ENCODE results near the gene AWAT2. TPM values are rescaled to one million over a fixed set of nuclear protein-coding genes. Genes with fewer than 3 reads are reported as not detected.
A peak's percentile ranks its signal among the peaks of the same experiment; 100 is the strongest.
"Not testable (repeated sequence)": the region's sequence is repeated elsewhere in the genome, so short reads cannot be mapped to it uniquely, and the experiment has no call there.

AWAT2 gene
- total and polyA plus RNA-seq, 4 donors: not detected

DNA sequence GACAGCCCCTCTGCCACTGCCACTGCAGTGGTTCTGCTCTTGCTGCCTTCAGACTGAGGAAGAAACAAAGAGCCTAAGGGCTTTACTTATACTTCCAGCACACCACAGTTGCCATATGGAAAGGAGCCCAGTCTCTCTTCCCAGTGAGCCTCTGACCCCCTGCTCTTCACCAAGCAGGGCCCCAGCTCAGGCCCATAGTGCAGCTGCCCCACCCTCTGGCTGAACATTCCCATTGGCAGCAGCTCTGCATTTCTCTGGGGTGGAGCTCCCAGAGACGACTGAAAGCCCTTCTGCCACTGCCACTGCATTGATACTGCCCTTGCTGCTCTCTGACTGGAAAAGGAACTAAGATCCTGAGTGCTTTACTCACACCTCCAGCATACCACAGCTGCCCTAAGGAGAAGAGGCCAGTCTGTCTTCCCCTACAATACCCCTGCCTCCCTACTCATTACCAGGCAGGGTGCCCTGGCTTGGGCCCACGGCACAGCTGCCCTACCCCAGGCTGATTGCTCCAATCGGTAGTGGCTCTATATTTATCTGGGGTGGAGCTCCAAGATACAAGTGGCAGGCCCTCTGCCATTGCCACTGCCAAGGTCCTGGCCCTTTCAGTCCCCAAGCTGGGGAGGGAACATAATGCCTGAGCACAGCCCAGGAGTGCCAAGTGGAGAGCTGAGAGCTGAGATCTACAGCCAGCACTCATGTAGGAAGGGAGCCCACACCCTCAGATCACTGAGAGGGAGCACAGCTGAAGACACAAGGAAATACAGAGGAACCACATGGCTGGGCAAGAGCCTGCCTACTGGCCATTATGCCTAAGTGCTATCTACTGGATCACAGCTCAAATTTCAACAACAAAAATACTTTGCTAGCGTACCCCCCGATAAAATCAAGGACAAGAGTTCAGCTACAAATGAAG is 36.0 kb downstream of the AWAT2 start:
- Histone ChIP-seq H3K4me1 (ENCODE audit: control insufficient read depth in 1 of 2, insufficient read depth in 2 of 2, low read length in 2 of 2) (no peaks in the 10 kb centered on the region), H3K27me3 (ENCODE audit: control insufficient read depth in 1 of 2, insufficient read depth in 2 of 2, low read length in 1 of 2) (no peaks in the 10 kb centered on the region), H3K36me3 (ENCODE audit: control insufficient read depth in 1 of 2, insufficient read depth in 2 of 2, low read length in 1 of 2) (no peaks in the 10 kb centered on the region), H3K4me3 (ENCODE audit: low read length in 2 of 2) (no peak overlapping the region), H3K9me3 (ENCODE audit: control insufficient read depth, low read length) (no peaks in the 10 kb centered on the region), H3K27ac (ENCODE audit: low read depth in 1 of 2, low read length in 2 of 2) (no peak overlapping the region)
- intact Hi-C loops (cut with DNase I): no loop called here
- WGBS, 2 donors: 37 to 44% methylated on average over 5 of the region's 5 CpGs
- DNase-seq (no peak), ATAC-seq (ENCODE audit: low FRiP score) (peak; percentile 41)

DNA sequence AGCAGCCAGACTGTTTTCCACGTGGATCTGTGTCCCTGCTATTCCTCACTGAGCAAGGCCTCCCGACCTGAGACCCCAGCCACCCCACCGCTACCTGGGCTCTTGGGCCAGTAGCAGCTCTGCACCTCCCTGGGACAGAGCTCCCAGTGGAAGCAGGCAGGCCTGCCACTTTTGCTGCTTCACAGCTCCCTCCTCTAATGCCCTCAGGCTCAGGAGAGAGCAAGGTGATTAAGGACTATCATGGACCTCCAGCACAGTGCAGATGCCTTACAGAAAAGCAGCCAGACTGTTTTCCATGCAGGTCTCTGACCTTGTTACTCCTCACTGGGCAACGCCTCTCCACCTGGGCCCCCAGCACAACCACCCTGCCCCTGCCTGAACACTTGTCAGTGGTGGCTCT is 37.0 kb downstream of the AWAT2 start:
- intact Hi-C loops (cut with DNase I): no loop called here
- WGBS, 2 donors: 41 to 83% methylated on average over 4 of the region's 4 CpGs
- H3K36me3 ChIP-seq (ENCODE audit: control insufficient read depth in 1 of 2, insufficient read depth in 2 of 2, low read length in 1 of 2): no peaks in the 10 kb centered on the region
- DNase-seq: no peak
- H3K27me3 ChIP-seq (ENCODE audit: control insufficient read depth in 1 of 2, insufficient read depth in 2 of 2, low read length in 1 of 2): no peaks in the 10 kb centered on the region
- ATAC-seq (ENCODE audit: low FRiP score): no peak
- no peak overlapping the region for H3K4me3 ChIP-seq (ENCODE audit: low read length in 2 of 2)
- no peak overlapping the region for H3K27ac ChIP-seq (ENCODE audit: low read depth in 1 of 2, low read length in 2 of 2)
- H3K4me1 ChIP-seq (ENCODE audit: control insufficient read depth in 1 of 2, insufficient read depth in 2 of 2, low read length in 2 of 2): no peaks in the 10 kb centered on the region
- no peaks in the 10 kb centered on the region for H3K9me3 ChIP-seq (ENCODE audit: control insufficient read depth, low read length)

DNA sequence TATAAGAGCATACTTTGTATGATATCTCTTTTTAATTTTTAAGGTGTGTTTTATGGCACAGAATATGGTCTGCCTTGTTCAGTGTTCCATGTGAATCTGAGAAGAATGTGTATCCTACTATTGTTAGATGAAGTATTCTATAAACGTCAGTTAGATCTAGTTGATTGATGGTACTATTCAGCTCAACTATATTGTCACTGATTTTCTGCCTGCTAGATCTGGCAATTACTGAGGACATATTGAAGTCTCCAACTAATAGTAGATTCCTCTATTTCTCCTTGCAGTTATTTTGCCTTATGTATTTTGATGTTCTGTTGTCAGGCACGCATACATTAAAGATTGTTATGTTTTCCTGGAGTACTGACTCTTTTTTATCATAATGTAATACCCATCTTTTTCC is 39.8 kb downstream of the AWAT2 start:
- Histone ChIP-seq H3K4me3 (ENCODE audit: low read length in 2 of 2) (no peak overlapping the region), H3K36me3 (ENCODE audit: control insufficient read depth in 1 of 2, insufficient read depth in 2 of 2, low read length in 1 of 2) (no peaks in the 10 kb centered on the region), H3K4me1 (ENCODE audit: control insufficient read depth in 1 of 2, insufficient read depth in 2 of 2, low read length in 2 of 2) (no peaks in the 10 kb centered on the region), H3K9me3 (ENCODE audit: control insufficient read depth, low read length) (no peaks in the 10 kb centered on the region), H3K27me3 (ENCODE audit: control insufficient read depth in 1 of 2, insufficient read depth in 2 of 2, low read length in 1 of 2) (no peaks in the 10 kb centered on the region), H3K27ac (ENCODE audit: low read depth in 1 of 2, low read length in 2 of 2) (no peak overlapping the region)
- 62 to 82% methylated on average over 2 of the region's 2 CpGs for WGBS, 2 donors
- no peak for ATAC-seq (ENCODE audit: low FRiP score)
- intact Hi-C loops (cut with DNase I): no loop called here
- no peak for DNase-seq

DNA sequence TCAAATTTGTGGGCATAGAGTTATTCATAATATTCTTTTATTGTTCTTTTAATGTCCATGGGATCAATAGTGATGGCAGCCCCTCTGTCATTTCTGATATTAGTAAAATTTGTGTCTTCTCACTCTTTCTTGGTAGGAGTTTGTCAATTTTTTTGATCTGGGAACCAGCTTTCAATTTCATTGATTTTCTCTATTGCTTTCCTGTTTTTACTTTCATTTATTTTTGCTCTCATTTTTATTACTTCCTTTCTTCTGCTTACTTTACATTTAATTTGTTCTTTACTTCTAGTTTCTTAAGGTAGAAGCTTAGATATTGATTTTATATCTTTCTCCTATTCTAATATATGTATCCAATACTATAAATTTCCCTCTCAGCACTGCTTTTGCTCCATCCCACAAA is 40.7 kb downstream of the AWAT2 start:
- no peak overlapping the region for H3K4me3 ChIP-seq (ENCODE audit: low read length in 2 of 2)
- H3K27ac ChIP-seq (ENCODE audit: low read depth in 1 of 2, low read length in 2 of 2): no peak overlapping the region
- no peaks in the 10 kb centered on the region for H3K4me1 ChIP-seq (ENCODE audit: control insufficient read depth in 1 of 2, insufficient read depth in 2 of 2, low read length in 2 of 2)
- H3K27me3 ChIP-seq (ENCODE audit: control insufficient read depth in 1 of 2, insufficient read depth in 2 of 2, low read length in 1 of 2): no peaks in the 10 kb centered on the region
- DNase-seq (no peak), ATAC-seq (ENCODE audit: low FRiP score) (no peak)
- no peaks in the 10 kb centered on the region for H3K9me3 ChIP-seq (ENCODE audit: control insufficient read depth, low read length)
- H3K36me3 ChIP-seq (ENCODE audit: control insufficient read depth in 1 of 2, insufficient read depth in 2 of 2, low read length in 1 of 2): no peaks in the 10 kb centered on the region
- intact Hi-C loops (cut with DNase I): no loop called here

DNA sequence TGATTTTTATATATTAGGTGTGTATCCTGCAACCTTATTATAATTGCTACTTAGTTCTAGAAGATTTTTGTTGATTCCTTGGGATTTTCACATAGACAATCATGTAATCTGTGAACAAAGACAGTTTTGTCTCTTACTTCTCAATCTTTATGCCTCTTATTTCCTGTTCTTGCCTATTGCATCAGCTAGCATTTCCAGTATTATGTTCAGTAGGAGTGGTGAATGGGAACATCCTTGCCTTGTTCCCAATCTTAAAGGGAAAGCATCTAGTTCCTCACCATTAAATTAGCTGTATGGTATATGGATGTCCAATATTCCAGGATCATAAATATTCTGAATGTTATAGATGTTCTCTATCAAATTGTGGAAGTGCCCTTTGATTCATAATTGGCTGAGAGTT is 41.8 kb downstream of the AWAT2 start:
- intact Hi-C loops (cut with DNase I): no loop called here
- H3K9me3 ChIP-seq (ENCODE audit: control insufficient read depth, low read length): no peaks in the 10 kb centered on the region
- no peak overlapping the region for H3K27ac ChIP-seq (ENCODE audit: low read depth in 1 of 2, low read length in 2 of 2)
- no peaks in the 10 kb centered on the region for H3K36me3 ChIP-seq (ENCODE audit: control insufficient read depth in 1 of 2, insufficient read depth in 2 of 2, low read length in 1 of 2)
- DNase-seq (no peak), ATAC-seq (ENCODE audit: low FRiP score) (no peak)
- H3K27me3 ChIP-seq (ENCODE audit: control insufficient read depth in 1 of 2, insufficient read depth in 2 of 2, low read length in 1 of 2): no peaks in the 10 kb centered on the region
- H3K4me1 ChIP-seq (ENCODE audit: control insufficient read depth in 1 of 2, insufficient read depth in 2 of 2, low read length in 2 of 2): no peaks in the 10 kb centered on the region
- no peak overlapping the region for H3K4me3 ChIP-seq (ENCODE audit: low read length in 2 of 2)

DNA sequence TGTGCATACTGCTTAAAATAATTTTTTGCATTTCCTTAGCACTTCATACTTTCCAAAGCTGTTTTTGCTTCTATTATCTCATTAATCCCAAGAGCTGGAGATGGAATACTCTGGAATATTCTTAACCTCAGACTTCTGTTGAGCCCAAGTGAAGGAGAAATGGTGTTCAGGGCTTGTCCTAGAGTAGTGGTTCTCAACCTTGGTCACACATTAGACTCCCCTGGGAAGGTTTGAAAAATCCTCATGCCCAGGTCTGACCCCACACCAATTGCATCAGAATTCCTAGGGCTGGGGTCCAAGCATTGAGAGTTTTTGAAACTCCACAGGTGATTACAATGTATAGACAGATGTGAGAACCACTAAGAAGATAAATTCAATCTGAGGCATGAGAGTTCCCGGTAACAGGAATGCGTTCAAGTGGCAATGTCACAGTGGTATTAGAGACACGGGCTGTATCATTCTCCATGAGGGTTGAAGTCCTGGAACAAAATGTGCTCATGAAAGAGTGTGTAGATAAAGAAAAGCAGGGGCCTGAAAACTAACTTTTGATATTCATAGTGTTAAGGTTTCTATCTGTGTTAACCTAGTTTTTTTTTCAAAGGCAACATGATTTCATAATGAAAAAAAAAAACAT is 47.9 kb downstream of the AWAT2 start:
- H3K27me3 ChIP-seq (ENCODE audit: control insufficient read depth in 1 of 2, insufficient read depth in 2 of 2, low read length in 1 of 2): no peaks in the 10 kb centered on the region
- intact Hi-C loops (cut with DNase I): no loop called here
- DNase-seq (no peak), ATAC-seq (ENCODE audit: low FRiP score) (no peak)
- H3K4me1 ChIP-seq (ENCODE audit: control insufficient read depth in 1 of 2, insufficient read depth in 2 of 2, low read length in 2 of 2): no peaks in the 10 kb centered on the region
- no peaks in the 10 kb centered on the region for H3K9me3 ChIP-seq (ENCODE audit: control insufficient read depth, low read length)
- no peak overlapping the region for H3K4me3 ChIP-seq (ENCODE audit: low read length in 2 of 2)
- no peak overlapping the region for H3K27ac ChIP-seq (ENCODE audit: low read depth in 1 of 2, low read length in 2 of 2)
- 80 to 83% methylated on average over 3 of the region's 3 CpGs for WGBS, 2 donors
- H3K36me3 ChIP-seq (ENCODE audit: control insufficient read depth in 1 of 2, insufficient read depth in 2 of 2, low read length in 1 of 2): no peaks in the 10 kb centered on the region

DNA sequence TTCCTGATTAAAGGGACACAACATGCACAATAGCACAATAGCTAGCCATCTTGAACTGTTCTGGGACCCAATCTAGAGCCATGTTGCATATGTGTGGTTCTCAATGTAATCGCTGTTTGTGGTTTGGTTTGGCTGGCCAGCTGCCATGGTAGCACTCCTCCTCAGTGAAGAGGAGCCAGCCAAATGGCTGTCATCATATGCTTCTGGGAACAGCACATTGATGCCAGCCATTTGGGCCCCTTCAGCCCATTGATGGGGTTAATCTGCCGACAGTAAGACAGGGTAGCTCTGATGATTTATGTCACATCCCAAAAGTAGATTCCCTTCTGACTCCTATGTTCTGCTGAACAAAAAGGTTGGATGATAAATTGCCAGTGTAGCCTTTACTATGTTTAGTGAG is 48.5 kb downstream of the AWAT2 start:
- Histone ChIP-seq H3K4me1 (ENCODE audit: control insufficient read depth in 1 of 2, insufficient read depth in 2 of 2, low read length in 2 of 2) (no peaks in the 10 kb centered on the region), H3K27ac (ENCODE audit: low read depth in 1 of 2, low read length in 2 of 2) (no peak overlapping the region), H3K9me3 (ENCODE audit: control insufficient read depth, low read length) (no peaks in the 10 kb centered on the region), H3K4me3 (ENCODE audit: low read length in 2 of 2) (no peak overlapping the region), H3K27me3 (ENCODE audit: control insufficient read depth in 1 of 2, insufficient read depth in 2 of 2, low read length in 1 of 2) (no peaks in the 10 kb centered on the region), H3K36me3 (ENCODE audit: control insufficient read depth in 1 of 2, insufficient read depth in 2 of 2, low read length in 1 of 2) (no peaks in the 10 kb centered on the region)
- ATAC-seq (ENCODE audit: low FRiP score): no peak
- intact Hi-C loops (cut with DNase I): no loop called here
- no peak for DNase-seq
- 45 to 64% methylated on average over 2 of the region's 2 CpGs for WGBS, 2 donors

DNA sequence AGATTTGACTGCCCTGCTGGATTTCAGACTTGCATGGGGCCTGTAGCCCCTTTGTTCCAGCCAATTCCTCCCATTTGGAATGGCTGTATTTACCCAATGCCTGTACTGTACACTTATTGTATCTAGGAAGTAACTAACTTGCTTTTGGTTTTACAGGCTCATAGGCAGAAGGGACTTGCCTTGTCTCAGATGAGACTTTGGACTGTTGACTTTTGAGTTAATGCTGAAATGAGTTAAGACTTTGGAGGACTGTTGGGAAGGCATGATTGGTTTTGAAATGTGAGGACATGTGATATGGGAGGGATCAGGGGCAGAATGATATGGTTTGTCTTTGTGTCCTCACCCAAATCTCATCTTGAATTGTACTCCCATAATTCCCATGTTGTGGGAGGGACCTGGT is 51.4 kb downstream of the AWAT2 start:
- H3K4me3 ChIP-seq (ENCODE audit: low read length in 2 of 2); H3K9me3 ChIP-seq (ENCODE audit: control insufficient read depth, low read length); H3K36me3 ChIP-seq (ENCODE audit: control insufficient read depth in 1 of 2, insufficient read depth in 2 of 2, low read length in 1 of 2); ATAC-seq (ENCODE audit: low FRiP score); H3K4me1 ChIP-seq (ENCODE audit: control insufficient read depth in 1 of 2, insufficient read depth in 2 of 2, low read length in 2 of 2); H3K27ac ChIP-seq (ENCODE audit: low read depth in 1 of 2, low read length in 2 of 2); H3K27me3 ChIP-seq (ENCODE audit: control insufficient read depth in 1 of 2, insufficient read depth in 2 of 2, low read length in 1 of 2); intact Hi-C loops (cut with DNase I); DNase-seq: not testable (repeated sequence)

DNA sequence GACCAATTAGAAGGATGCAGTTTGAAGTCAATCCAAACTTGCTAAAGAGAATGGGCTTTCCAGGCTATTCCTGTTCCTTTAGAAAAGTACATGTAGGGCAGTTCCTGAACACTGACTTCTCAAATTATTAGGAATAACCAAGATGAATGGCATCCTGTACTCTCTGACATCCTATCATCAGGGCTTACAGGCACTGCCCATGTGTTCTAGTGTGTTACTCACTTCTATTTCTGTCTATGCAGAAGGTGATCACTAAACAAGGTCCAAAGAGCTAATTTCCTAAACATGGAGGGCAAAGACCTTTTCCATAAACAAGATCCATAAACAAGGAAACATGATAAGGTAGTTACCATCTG is 53.6 kb downstream of the AWAT2 start:
- H3K27me3 ChIP-seq (ENCODE audit: control insufficient read depth in 1 of 2, insufficient read depth in 2 of 2, low read length in 1 of 2): no peaks in the 10 kb centered on the region
- no peaks in the 10 kb centered on the region for H3K36me3 ChIP-seq (ENCODE audit: control insufficient read depth in 1 of 2, insufficient read depth in 2 of 2, low read length in 1 of 2)
- no peak for DNase-seq
- no peak for ATAC-seq (ENCODE audit: low FRiP score)
- no peak overlapping the region for H3K4me3 ChIP-seq (ENCODE audit: low read length in 2 of 2)
- H3K27ac ChIP-seq (ENCODE audit: low read depth in 1 of 2, low read length in 2 of 2): no peak overlapping the region
- intact Hi-C loops (cut with DNase I): no loop called here
- H3K4me1 ChIP-seq (ENCODE audit: control insufficient read depth in 1 of 2, insufficient read depth in 2 of 2, low read length in 2 of 2): no peaks in the 10 kb centered on the region
- no peaks in the 10 kb centered on the region for H3K9me3 ChIP-seq (ENCODE audit: control insufficient read depth, low read length)
